Astrocyte of the spinal cord (primary cell): ENCODE data around the gene RAB10.

Experiments used
- DNase-seq: peaks from one replicate; pipeline ENCODE4 v3.0.0; 2011; ENCODE audit warnings: low read depth, low spot score
- H3K4me3 ChIP-seq: 2 replicates; pipeline ENCODE4 v1.5.1; 2011; ENCODE audit warnings: low read depth, mild to moderate bottlenecking, low read length, moderate library complexity
- CTCF ChIP-seq: IDR thresholded peaks from 2 replicates; pipeline ENCODE4 v1.5.1; 2012; ENCODE audit warnings: low read depth, mild to moderate bottlenecking, low read length, inconsistent platforms
- in situ Hi-C: cut with HindIII; loops from 2 replicates; pipeline ENCODE4 v1.10.0; 2017; ENCODE audit warnings: low sequenced_read_pairs

The RAB10 gene

GRCh38 chr2:26122630-26123029 lies 88.7 kb downstream of the RAB10 start:
- no peak for TF ChIP-seq CTCF
- DNase-seq: no peak
- no peak overlapping the region for H3K4me3 ChIP-seq
- in situ Hi-C loops: no loop called here

GRCh38 chr2:26123426-26123825 lies 89.5 kb downstream of the RAB10 start:
- no peak for DNase-seq
- in situ Hi-C loops: no loop called here
- no peak for TF ChIP-seq CTCF
- no peak overlapping the region for H3K4me3 ChIP-seq

- in situ Hi-C loops: no loop called here
- no peak overlapping the region for H3K4me3 ChIP-seq
- no peak for TF ChIP-seq CTCF
- no peak for DNase-seq
Observed at GRCh38 chr2:26126074-26126473, 92.2 kb downstream of the RAB10 start.

- DNase-seq: no peak
- TF ChIP-seq CTCF: no peak
- no peak overlapping the region for H3K4me3 ChIP-seq
- in situ Hi-C loops: no loop called here
Observed at GRCh38 chr2:26128176-26128575, 94.3 kb downstream of the RAB10 start.

- in situ Hi-C loops: no loop called here
- TF ChIP-seq CTCF: no peak
- no peak overlapping the region for H3K4me3 ChIP-seq
- no peak for DNase-seq
Observed at GRCh38 chr2:26130763-26131162, 96.9 kb downstream of the RAB10 start.

GRCh38 chr2:26136451-26136850 lies 102.6 kb downstream of the RAB10 start:
- H3K4me3 ChIP-seq: no peak overlapping the region
- no peak for DNase-seq
- in situ Hi-C loops: no loop called here
- TF ChIP-seq CTCF: no peak
